AG09319 (cell line): ENCODE results near the gene AQP12B.

Source experiments
- DNase-seq: peaks from one replicate; pipeline ENCODE4 v3.0.0-alpha.2; 2010; ENCODE audit warnings: low read depth; ENCODE audit errors: extremely low read depth
- TF ChIP-seq, protein P1 (sequence below): IDR thresholded peaks from 2 replicates; pipeline ENCODE4 v1.5.1; 2011; ENCODE audit warnings: low read depth, mild to moderate bottlenecking, inconsistent platforms, low read length, moderate library complexity

The AQP12B gene

DNA sequence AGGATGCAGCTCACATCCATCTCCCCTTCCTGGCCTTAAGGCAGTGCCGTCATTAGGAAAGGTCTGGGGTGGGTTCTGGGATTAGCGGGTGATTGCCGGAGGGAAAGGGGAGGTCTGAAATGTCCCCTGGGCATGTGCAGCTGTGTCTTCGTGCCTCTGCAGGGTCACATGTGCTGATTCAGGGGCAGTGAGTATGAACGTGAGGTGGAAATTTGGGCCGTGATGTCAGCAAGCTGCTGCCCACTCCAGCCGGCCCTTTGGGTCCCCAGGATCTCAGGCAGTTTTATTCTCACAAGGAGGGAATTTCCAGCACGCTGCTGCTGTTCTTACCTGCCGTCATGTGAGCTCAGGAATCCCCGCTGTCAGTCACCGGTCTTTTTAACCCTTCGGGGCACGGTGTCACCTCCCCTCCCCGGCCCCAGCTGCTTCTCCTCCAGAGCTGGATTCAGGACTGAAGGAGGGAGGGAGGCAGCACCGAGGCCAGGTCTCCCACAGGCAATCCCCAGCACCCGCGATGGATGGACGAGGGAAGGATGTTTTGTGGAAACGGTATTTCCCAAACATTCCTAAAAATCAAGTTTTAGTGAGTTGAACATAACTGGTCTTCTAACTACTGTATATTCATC, 33.9 kb downstream of the AQP12B start:
- TF ChIP-seq, protein P1, sequence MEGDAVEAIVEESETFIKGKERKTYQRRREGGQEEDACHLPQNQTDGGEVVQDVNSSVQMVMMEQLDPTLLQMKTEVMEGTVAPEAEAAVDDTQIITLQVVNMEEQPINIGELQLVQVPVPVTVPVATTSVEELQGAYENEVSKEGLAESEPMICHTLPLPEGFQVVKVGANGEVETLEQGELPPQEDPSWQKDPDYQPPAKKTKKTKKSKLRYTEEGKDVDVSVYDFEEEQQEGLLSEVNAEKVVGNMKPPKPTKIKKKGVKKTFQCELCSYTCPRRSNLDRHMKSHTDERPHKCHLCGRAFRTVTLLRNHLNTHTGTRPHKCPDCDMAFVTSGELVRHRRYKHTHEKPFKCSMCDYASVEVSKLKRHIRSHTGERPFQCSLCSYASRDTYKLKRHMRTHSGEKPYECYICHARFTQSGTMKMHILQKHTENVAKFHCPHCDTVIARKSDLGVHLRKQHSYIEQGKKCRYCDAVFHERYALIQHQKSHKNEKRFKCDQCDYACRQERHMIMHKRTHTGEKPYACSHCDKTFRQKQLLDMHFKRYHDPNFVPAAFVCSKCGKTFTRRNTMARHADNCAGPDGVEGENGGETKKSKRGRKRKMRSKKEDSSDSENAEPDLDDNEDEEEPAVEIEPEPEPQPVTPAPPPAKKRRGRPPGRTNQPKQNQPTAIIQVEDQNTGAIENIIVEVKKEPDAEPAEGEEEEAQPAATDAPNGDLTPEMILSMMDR, result no peak
- no peak for DNase-seq

DNA sequence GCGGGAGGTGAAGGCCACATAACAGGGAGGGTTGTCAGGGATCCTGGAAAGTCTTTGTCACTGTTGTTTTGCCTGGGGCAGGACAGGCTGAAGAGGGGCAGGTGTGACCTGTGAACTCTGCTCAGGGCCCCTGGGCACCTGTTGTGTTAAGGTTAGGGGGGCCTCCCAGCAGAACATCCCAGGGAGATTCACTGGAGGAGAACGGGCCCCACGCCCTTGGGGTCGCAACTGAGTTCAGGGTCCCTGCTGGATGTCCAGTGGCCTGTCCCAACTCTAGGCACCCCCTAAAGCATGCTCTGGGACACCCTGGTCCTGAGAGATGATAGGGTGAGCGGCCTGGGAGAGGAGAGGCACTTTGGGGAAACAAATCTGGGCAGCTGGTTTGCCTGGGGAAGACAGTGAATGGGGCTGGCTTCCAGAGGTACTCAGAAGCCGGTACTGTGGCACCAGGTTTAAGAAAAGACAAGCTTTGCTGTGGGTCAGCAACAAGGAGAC, 34.5 kb downstream of the AQP12B start:
- TF ChIP-seq, protein P1, result no peak
- no peak for DNase-seq

DNA sequence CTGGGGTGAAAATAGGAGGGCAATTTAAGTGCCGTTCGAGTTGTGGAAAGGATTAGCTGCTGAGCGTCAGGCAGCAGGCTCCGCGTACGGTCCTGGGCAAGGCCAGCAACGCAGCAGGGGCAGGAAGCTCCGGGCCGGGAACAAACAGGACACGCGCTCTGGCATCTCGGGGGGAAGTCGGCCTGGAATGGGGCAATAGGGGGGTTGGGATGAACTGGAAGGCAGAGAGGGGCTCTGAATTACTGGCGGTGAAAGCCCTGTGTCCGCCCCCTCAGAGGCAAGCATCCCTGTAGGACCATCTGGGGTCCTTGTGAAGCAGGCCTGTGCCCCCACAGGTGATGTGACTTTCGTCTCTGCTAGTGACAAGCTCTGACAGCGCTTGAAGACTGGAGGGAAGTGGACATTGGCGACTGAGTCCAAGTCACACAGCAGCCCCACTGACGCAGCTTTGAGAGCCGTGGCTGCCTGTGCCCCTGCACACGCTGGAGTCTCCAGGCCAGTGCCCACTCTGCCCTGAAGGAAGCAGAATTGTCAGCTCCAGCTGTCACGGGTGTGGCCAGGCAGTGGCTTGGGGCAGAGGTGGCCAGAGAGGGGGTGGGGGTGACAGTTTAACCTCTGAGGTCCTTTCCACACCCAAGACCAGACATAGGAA, 35.1 kb downstream of the AQP12B start:
- DNase-seq, result no peak
- TF ChIP-seq, protein P1, result no peak

DNA sequence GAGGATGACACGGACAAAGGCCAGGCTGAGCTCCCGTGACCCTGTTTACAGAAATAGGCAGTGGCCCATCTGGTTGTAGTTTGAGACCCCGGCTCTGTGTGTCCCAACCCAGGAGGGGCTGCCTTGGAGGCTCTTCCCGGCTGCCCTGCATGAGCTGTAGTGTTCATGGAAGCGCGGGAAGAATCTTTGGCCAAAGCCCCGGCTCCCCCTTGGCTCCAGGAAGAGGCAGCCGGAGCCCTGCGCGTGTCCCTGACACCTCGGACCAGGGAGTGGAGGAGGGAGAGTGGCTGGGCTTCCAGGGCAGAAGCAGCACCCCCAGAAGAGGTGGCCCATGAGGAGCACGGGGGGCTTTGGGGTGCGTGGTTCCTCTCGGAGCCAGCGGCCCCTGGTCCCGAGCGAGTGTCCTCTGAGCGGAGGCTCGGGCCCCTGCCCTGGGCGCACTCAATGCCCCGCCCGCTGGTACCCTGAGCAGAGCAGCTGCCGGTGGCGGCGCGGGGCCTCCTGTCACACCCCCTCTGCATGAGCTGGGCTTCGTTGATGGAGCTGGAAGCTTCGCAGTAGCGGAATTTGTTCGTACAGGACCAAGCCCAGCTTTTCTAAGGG, 35.7 kb downstream of the AQP12B start:
- DNase-seq, result no peak
- TF ChIP-seq, protein P1, result no peak

DNA sequence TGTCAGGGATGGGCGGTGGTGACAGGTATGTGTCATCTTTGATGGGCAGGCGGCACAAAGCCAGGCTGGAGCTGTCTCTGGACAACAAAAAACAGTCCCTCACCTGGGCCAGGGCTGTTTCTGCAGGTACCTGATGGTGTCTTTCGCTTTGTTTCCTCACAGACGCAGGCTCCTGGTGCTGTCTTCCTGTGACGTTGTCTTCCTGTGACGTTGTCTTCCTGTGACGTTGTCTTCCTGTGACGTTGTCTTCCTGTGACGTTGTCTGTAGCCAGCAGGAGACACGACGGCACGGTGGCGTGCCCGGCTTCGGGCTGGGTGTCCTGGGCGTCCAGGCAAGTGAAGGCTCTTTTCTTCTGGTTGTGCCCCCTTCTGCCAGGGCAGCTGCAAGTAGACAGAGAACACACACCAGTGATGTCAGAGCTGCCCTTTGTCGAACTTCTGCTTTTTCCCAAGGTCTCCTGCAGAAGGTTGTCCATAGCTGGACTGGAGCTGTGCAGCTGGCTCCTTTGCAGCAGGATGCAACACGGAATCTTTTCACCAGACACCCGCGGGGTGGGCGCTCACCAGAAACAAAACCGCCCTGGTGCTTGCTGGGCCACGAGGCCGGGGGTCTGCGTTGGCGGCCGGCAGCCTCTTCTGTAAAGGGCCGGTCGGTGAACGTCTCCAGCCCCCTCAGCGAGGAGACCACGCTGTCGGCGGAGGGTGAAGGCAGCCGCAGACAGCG, 36.3 kb downstream of the AQP12B start:
- TF ChIP-seq, protein P1, result no peak

DNA sequence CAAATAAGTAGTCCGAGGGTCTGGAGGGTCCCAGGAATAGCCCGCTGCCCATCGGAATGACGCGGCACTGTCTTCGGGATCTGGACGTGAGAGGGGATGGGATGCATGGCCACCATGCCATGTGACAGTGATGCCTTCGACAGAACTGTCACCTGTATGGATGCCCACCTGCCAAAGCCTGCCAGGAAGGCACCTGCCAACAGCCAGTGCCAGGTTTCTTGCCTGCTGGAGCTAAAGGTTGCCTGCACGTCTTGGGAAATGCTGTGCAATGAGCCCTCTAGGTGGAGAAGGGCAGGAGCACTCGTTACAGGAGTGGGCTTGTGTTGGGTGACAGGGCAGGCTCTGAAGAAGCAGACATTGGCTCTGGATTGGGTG, 36.9 kb downstream of the AQP12B start:
- no peak for DNase-seq
- TF ChIP-seq, protein P1, result no peak

More for the DNA sequence above, 36.3 kb downstream of the AQP12B start:
- DNase-seq, result no peak
